Measurements from ENCODE around the gene CTSD. TPM values are rescaled to one million over a fixed set of nuclear protein-coding genes. Genes with fewer than 3 reads are reported as not detected.
A peak's percentile ranks its signal among the peaks of the same experiment; 100 is the strongest.
"Not testable (repeated sequence)": the region's sequence is repeated elsewhere in the genome, so short reads cannot be mapped to it uniquely, and the experiment has no call there.

CTSD gene
- total RNA-seq, 1 donor from 2014 or later: 92.1 TPM

- intact Hi-C loops (cut with micrococcal nuclease): loop anchor here (5.0 kb wide), 1 partner anchor 68 kb away; no protein-coding TSS in a partner anchor
- no peak overlapping the region for H3K4me3 Mint-ChIP-seq
- peaks cover 4% of the 10 kb centered on the region for H3K27me3 Mint-ChIP-seq (ENCODE audit: insufficient read depth)
- no peak for DNase-seq (ENCODE audit: low spot score)
- H3K4me1 Mint-ChIP-seq (ENCODE audit: low read depth): peaks cover 27% of the 10 kb centered on the region
- H3K27ac Mint-ChIP-seq: no peak overlapping the region
- H3K9me3 Mint-ChIP-seq: no peaks in the 10 kb centered on the region
- H3K36me3 Mint-ChIP-seq (ENCODE audit: low read depth): no peaks in the 10 kb centered on the region
Measured at GRCh38 chr11:1770528-1770927, 6.8 kb upstream of the CTSD start.

- H3K27ac Mint-ChIP-seq: no peak overlapping the region
- no peaks in the 10 kb centered on the region for H3K36me3 Mint-ChIP-seq (ENCODE audit: low read depth)
- no peaks in the 10 kb centered on the region for H3K9me3 Mint-ChIP-seq
- H3K4me1 Mint-ChIP-seq (ENCODE audit: low read depth): peaks cover 27% of the 10 kb centered on the region
- no peak overlapping the region for H3K4me3 Mint-ChIP-seq
- H3K27me3 Mint-ChIP-seq (ENCODE audit: insufficient read depth): peaks cover 3% of the 10 kb centered on the region
- intact Hi-C loops (cut with micrococcal nuclease): loop anchor here (5.0 kb wide), 1 partner anchor 68 kb away; no protein-coding TSS in a partner anchor
- DNase-seq (ENCODE audit: low spot score): no peak
Measured at GRCh38 chr11:1770061-1770460, 6.3 kb upstream of the CTSD start.

- H3K9me3 Mint-ChIP-seq; DNase-seq (ENCODE audit: low spot score); H3K27me3 Mint-ChIP-seq (ENCODE audit: insufficient read depth); intact Hi-C loops (cut with micrococcal nuclease); H3K27ac Mint-ChIP-seq; H3K4me3 Mint-ChIP-seq; H3K36me3 Mint-ChIP-seq (ENCODE audit: low read depth): not testable (repeated sequence)
- peaks cover 28% of the 10 kb centered on the region for H3K4me1 Mint-ChIP-seq (ENCODE audit: low read depth)
Measured at GRCh38 chr11:1769304-1769936, 5.7 kb upstream of the CTSD start.

GRCh38 chr11:1768141-1768469 lies 4.4 kb upstream of the CTSD start:
- Mint-ChIP-seq H3K27ac (peak overlapping the region; percentile 40), H3K27me3 (ENCODE audit: insufficient read depth) (no peaks in the 10 kb centered on the region), H3K36me3 (ENCODE audit: low read depth) (no peaks in the 10 kb centered on the region), H3K4me1 (ENCODE audit: low read depth) (peaks cover 22% of the 10 kb centered on the region), H3K9me3 (no peaks in the 10 kb centered on the region), H3K4me3 (no peak overlapping the region)
- intact Hi-C loops (cut with micrococcal nuclease): no loop called here
- no peak for DNase-seq (ENCODE audit: low spot score)

GRCh38 chr11:1767399-1768140 lies 3.8 kb upstream of the CTSD start:
- no peaks in the 10 kb centered on the region for H3K9me3 Mint-ChIP-seq
- H3K27me3 Mint-ChIP-seq (ENCODE audit: insufficient read depth): no peaks in the 10 kb centered on the region
- H3K36me3 Mint-ChIP-seq (ENCODE audit: low read depth): no peaks in the 10 kb centered on the region
- intact Hi-C loops (cut with micrococcal nuclease): no loop called here
- H3K4me3 Mint-ChIP-seq: no peak overlapping the region
- no peak for DNase-seq (ENCODE audit: low spot score)
- peaks cover 21% of the 10 kb centered on the region for H3K4me1 Mint-ChIP-seq (ENCODE audit: low read depth)
- peak overlapping the region; percentile 40 for H3K27ac Mint-ChIP-seq

GRCh38 chr11:1766719-1767398 lies 3.1 kb upstream of the CTSD start:
- no peak for DNase-seq (ENCODE audit: low spot score)
- intact Hi-C loops (cut with micrococcal nuclease): no loop called here
- H3K27ac Mint-ChIP-seq: no peak overlapping the region
- no peaks in the 10 kb centered on the region for H3K9me3 Mint-ChIP-seq
- no peaks in the 10 kb centered on the region for H3K27me3 Mint-ChIP-seq (ENCODE audit: insufficient read depth)
- peaks cover 21% of the 10 kb centered on the region for H3K4me1 Mint-ChIP-seq (ENCODE audit: low read depth)
- no peak overlapping the region for H3K4me3 Mint-ChIP-seq
- no peaks in the 10 kb centered on the region for H3K36me3 Mint-ChIP-seq (ENCODE audit: low read depth)

- Mint-ChIP-seq H3K4me1 (ENCODE audit: low read depth) (peaks cover 23% of the 10 kb centered on the region), H3K36me3 (ENCODE audit: low read depth) (peaks cover 3% of the 10 kb centered on the region), H3K27ac (no peak overlapping the region), H3K9me3 (no peaks in the 10 kb centered on the region), H3K4me3 (no peak overlapping the region), H3K27me3 (ENCODE audit: insufficient read depth) (no peaks in the 10 kb centered on the region)
- DNase-seq (ENCODE audit: low spot score): no peak
- intact Hi-C loops (cut with micrococcal nuclease): no loop called here
Measured at GRCh38 chr11:1765871-1766718, 2.4 kb upstream of the CTSD start.

GRCh38 chr11:1763336-1763795 lies 361 bp downstream of the CTSD start:
- H3K4me1 Mint-ChIP-seq (ENCODE audit: low read depth): peaks cover 23% of the 10 kb centered on the region
- H3K9me3 Mint-ChIP-seq: no peaks in the 10 kb centered on the region
- peaks cover 3% of the 10 kb centered on the region for H3K36me3 Mint-ChIP-seq (ENCODE audit: low read depth)
- H3K27me3 Mint-ChIP-seq (ENCODE audit: insufficient read depth): no peaks in the 10 kb centered on the region
- no peak overlapping the region for H3K27ac Mint-ChIP-seq
- peak overlapping the region; percentile 78 for H3K4me3 Mint-ChIP-seq
- intact Hi-C loops (cut with micrococcal nuclease): loop anchor here (2.0 to 5.0 kb wide), 2 partner anchors 89 to 376 kb away; partner anchors contain the start of genes BRSK2 and LSP1
- DNase-seq (ENCODE audit: low spot score): no peak

GRCh38 chr11:1762537-1763302 lies 1.0 kb downstream of the CTSD start:
- Mint-ChIP-seq H3K9me3 (no peaks in the 10 kb centered on the region), H3K4me1 (ENCODE audit: low read depth) (peaks cover 29% of the 10 kb centered on the region), H3K36me3 (ENCODE audit: low read depth) (peaks cover 3% of the 10 kb centered on the region), H3K27me3 (ENCODE audit: insufficient read depth) (no peaks in the 10 kb centered on the region), H3K4me3 (peak overlapping the region; percentile 78), H3K27ac (no peak overlapping the region)
- no peak for DNase-seq (ENCODE audit: low spot score)
- intact Hi-C loops (cut with micrococcal nuclease): loop anchor here (2.0 to 5.0 kb wide), 2 partner anchors 90 to 375 kb away; partner anchors contain the start of genes BRSK2 and LSP1

- Mint-ChIP-seq H3K27ac (no peak overlapping the region), H3K27me3 (ENCODE audit: insufficient read depth) (no peaks in the 10 kb centered on the region), H3K4me3 (peak overlapping the region; percentile 78), H3K36me3 (ENCODE audit: low read depth) (peaks cover 3% of the 10 kb centered on the region), H3K4me1 (ENCODE audit: low read depth) (peaks cover 35% of the 10 kb centered on the region), H3K9me3 (no peaks in the 10 kb centered on the region)
- intact Hi-C loops (cut with micrococcal nuclease): loop anchor here (2.0 to 5.0 kb wide), 2 partner anchors 91 to 375 kb away; partner anchors contain the start of genes BRSK2 and LSP1
- DNase-seq (ENCODE audit: low spot score): no peak
Measured at GRCh38 chr11:1761857-1762536, 1.7 kb downstream of the CTSD start.

- intact Hi-C loops (cut with micrococcal nuclease): loop anchor here (5.0 kb wide), 1 partner anchor 374 kb away; the partner anchor contains the start of gene BRSK2
- peaks cover 35% of the 10 kb centered on the region for H3K4me1 Mint-ChIP-seq (ENCODE audit: low read depth)
- H3K9me3 Mint-ChIP-seq: no peaks in the 10 kb centered on the region
Measured at GRCh38 chr11:1761110-1761856, 2.4 kb downstream of the CTSD start.

More at GRCh38 chr11:1761110-1761856, 2.4 kb downstream of the CTSD start:
- Mint-ChIP-seq H3K36me3 (ENCODE audit: low read depth) (peaks cover 3% of the 10 kb centered on the region), H3K27ac (no peak overlapping the region), H3K4me3 (peak overlapping the region; percentile 2), H3K27me3 (ENCODE audit: insufficient read depth) (no peaks in the 10 kb centered on the region)
- DNase-seq (ENCODE audit: low spot score): no peak
